Endothelial cell of hepatic sinusoid (primary cell): Measurements from ENCODE around the gene GHRHR.

ENCODE experiments used
- in situ Hi-C: cut with HindIII; loops from 2 replicates; pipeline ENCODE4 v1.10.0; 2017; ENCODE audit warnings: low sequenced_read_pairs

GHRHR gene

DNA sequence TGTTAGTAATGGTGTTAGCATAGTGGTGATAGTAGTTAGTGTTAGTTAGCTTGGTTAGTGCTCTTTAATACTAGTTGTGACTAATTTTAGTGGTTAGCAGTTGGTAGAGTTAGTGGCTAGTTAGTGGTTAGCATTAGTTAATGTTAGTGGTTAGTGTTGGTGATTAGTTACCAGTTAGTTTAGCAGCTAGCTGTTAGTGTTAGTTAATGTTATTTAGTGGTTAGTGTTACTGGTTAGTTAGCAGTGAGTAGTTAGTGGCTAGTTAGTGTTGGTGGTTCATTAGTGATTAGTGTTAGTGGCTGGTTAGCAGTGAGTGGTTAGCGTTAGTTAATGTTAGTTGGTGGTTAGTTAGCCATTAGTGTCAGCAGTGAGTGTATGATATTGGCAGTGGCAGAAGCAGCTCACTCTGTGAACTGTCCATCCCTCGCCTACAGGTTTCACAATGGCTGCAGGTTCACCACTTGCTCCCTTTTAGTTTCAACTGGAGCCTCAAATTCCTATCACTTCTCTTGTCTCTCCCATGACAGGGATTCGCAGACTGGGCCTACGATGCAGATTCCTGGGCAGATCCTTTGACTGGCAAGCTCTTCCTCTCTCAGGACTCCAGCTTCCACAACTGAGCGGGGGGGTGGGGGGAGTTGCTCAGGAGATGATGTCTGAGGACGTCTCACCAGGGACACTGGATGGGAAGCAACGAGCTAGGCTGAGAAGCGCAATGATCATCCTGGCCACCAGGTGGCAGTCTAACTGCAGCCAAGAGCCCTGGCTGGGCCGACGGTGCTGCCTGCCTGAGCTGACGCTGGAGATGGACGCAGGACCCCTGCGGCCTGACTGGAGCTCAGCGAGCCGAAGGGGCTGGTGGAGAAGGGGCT is 19.5 kb downstream of the GHRHR start:
- in situ Hi-C loops = no loop called here

GRCh38 chr7:30983914-30984247 is 20.1 kb downstream of the GHRHR start:
- in situ Hi-C loops = no loop called here

DNA sequence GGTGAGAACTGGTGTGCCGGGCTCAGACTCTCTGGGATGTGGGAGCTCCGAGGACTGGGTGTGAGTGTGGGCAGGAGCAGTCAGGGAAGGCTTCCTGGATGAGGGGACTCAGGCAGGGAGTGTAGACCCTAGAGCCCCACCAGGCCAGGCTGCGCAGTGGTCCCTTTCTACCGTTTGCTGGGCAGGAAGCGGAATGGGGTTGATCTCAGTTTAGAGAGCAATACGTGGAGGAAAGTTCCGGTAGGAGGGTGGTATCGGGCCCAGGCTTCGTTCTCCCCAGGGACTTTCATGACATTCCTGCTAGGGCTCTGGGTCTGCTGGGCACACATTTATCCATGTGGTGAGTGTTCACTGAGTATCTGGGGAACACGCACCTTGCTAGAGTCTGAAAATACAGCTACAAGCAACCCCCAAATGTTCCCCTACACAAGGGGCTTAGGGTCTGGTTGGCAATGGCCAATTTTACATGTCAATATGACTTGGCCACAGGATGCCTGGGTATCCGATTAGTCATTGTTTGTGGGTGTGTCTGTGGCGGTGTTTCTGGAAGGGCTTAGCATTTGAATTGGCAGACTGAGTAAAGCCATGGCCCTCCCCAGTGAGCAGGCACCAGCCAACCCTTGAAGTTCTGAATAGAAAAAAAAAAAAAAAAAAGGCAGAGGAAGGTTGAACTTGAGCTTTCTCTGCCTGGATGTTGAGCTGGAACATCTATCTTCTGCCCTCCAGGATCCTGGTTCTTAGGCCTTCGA is 20.8 kb downstream of the GHRHR start:
- in situ Hi-C loops = no loop called here

DNA sequence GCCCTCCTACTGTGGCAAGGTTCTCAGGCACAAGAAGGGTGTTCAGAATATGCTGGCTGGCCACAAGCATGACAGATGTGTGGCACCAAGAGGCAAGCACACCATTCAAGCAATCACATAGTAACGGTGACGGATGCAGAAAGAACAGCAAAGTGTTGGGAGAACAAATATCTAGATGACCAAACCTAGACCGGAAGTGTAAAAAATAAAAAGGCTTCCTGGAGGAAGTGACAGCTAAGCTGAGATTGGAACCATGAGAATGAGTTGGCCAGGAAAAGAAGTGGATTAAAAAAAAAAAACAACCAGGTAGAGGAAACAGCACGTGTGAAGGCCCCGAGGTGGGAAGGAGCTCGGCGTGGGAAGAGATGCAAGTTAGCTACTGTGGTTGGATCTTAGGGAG is 22.0 kb downstream of the GHRHR start:
- in situ Hi-C loops = no loop called here

GRCh38 chr7:30986331-30986730 is 22.6 kb downstream of the GHRHR start:
- in situ Hi-C loops = no loop called here

DNA sequence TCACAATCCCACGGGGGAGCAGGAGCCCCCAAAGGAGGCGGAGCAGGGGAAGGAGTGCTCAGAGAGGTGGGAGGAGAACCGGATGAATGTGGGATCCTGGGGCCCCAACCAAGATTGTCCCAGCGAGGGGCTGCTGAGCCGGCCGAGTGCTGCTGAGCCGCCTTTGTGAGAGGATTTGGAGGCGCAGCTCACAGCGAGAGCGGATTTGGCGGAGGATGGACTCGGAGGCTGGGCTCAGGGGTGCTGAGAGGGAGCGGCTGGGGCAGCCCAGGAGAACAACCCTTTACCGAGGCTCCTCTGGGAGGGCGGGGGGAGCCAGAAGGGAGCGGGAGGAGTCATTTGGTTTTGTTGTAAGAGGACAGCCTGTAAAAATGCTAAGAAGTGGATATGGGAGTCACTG is 23.0 kb downstream of the GHRHR start:
- in situ Hi-C loops = no loop called here

DNA sequence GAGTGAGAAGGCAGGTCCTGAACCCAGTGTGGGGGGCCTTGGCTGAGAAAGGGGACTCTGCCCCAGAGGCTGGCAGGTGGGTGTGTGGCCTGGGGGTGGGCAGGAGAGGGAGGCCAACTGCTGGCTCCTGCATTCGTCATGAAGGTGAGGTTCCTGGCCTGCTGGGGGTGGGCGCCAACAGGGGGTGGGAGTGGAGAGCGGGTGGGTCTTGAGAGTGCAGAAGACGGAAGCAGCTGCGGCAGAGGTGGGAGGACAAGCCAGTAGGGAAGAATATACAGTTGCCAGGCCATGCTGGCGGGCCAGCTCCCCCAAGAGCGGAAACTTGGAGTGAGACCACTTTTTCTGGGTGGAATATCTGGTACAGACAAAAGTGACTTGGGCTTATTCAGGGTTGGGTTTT is 23.4 kb downstream of the GHRHR start:
- in situ Hi-C loops = no loop called here

GRCh38 chr7:30987936-30988335 is 24.2 kb downstream of the GHRHR start:
- in situ Hi-C loops = no loop called here

GRCh38 chr7:30988351-30989005 is 24.7 kb downstream of the GHRHR start:
- in situ Hi-C loops = no loop called here

DNA sequence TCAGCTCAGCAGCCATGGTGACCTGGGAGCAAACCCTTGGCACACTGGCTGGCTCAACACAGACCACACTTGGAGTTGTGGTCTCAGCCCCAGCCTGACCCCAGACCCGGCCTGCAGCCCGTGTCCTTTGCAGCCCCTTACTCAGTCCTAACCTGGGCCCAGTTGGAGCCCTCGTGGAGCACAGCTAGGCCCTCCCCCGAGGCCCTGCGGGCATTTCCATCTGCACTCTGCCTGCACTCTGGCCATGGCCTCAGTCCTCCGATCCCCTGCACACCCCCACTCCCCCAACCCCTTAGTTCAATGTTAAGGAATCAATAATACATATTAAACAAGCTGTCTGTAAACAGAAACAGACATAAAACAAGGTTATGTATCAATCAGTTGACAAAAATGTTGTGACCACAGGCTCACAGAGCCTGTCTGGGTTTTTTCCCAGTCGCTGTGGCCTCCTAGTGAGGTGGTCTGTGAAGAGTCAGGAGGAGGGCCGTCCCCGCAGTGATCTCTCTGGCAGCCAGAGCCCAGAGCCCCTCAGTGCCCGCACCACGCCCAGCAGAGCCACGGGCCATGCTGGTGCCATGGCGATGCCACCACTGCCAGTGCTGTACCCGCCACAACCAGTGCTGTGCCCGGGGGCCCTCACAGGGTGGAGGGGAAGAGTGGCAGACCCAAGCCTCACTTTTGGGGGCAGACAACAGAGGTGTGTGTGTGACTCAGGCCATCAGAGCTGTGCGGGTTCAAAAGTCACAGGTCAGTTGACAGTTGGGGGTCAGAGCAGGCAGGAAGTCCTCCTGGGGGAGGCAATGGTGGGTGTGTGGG is 25.5 kb downstream of the GHRHR start:
- in situ Hi-C loops = no loop called here

GRCh38 chr7:30989824-30990672 is 26.3 kb downstream of the GHRHR start:
- in situ Hi-C loops = no loop called here

- in situ Hi-C loops = no loop called here
Observed at GRCh38 chr7:30990673-30991170, 27.0 kb downstream of the GHRHR start.

DNA sequence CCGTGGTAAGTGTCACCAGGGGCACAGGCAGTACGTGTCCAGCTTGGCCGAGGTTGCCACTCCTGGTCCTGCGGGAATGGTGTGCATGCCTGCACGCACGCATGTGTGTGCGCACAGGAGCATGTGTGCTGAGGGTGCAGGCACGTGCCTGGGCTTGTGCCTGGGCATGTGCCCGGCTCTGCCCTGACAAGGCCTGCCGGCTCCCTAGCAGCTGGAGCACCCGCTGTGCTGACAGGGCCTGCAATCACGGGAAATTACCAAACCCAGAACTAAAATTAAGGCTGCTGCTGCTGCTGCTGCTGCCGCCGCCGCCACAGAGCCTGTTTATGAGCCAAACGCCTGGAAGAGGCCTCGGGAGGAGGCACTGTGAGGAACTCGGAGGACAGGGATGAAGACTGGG is 28.7 kb downstream of the GHRHR start:
- in situ Hi-C loops = no loop called here

GRCh38 chr7:30994206-30995100 is 30.7 kb downstream of the GHRHR start:
- in situ Hi-C loops = no loop called here

DNA sequence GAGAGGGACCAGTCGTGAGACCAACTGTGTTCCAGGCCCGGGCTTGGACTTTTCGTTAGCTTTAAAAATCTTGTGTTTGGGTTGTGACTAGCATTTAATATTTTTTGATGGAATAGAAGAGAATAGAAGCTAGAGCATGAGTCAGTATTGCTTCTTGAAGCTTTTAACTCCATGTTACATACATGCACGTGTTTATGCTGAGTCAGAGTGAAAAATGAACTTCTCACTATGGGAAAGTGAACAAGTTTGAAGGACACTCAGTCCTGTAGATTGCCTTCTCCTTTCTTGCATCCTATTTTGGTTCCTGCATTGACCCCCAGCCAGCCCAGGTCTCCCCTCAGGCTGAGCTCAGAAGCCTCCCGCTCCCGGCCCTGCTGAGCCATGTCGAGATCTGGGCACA is 31.8 kb downstream of the GHRHR start:
- in situ Hi-C loops = no loop called here

- in situ Hi-C loops = no loop called here
Observed at GRCh38 chr7:30996256-30996655, 32.5 kb downstream of the GHRHR start.

DNA sequence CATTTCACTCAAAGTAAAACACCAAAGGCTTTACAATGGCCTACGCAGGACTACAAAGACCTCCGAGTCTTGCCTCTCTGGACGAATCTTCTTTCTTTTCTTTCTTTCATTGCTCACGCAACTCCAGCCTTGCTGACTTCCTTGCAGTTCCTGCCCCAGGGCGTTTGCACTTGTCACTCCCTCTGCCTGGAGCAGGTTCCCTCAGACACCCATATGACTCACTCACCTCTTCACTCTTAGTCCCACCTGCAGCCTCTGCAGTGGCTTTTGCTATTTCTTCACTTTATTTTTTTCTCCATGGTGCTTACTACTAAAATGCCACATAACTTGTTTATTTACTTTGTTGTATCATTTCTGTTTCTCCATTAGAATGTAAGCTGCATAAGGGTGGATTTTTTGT is 33.1 kb downstream of the GHRHR start:
- in situ Hi-C loops = no loop called here

DNA sequence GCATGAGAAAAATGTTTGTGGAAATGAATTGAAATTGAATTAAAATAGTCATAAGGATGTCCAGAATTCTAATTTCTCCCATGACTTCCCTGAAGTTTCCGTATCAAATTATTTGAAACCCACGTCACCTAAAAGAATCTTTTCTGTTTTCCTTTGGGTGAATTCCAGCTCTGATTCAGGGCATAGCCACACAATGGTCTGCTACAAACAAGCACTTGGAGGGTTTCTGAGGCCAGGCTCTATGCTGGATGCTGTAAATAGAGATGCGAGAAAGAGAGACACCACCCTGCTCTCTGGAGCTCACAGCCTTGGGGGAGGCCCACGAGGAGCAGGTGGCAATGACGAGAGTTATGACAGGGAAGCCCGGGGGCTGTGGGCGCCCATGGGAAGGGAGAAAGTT is 33.6 kb downstream of the GHRHR start:
- in situ Hi-C loops = no loop called here

GRCh38 chr7:30998180-30998579 is 34.4 kb downstream of the GHRHR start:
- in situ Hi-C loops = no loop called here
